Measurements from ENCODE around the gene TXNL4A. TPM values are rescaled to one million over a fixed set of nuclear protein-coding genes. Genes with fewer than 3 reads are reported as not detected.
A peak's percentile ranks its signal among the peaks of the same experiment; 100 is the strongest.

Gene TXNL4A
- total RNA-seq, 4 donors from 2014 or later: 4.1 to 36.8 (median 31.0) TPM

DNA sequence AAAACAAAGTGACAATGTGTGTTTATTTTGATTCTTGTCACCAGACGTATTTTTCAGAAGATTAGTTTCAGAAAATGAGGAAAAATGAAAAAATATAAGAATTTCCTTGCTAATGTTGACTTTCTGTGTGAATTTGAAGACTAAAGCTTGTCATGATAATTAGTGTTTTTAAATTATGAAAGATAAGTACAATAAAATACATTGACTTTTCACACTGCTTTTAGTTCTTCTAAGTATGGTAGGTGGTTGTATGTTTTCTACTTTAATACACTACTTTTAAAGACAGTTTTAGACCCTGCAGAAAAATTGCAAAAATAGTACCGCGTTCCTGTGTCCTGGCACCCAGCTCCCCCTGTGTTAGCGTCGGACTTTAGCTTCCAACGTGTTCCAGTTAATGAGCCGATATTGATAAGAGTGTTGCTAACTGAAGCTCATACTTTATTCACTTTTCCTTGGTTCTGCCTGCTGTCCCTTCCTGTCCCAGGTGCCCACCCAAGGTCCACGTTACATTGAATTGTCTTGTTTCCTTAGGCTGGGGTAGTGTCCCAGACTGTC lies 46.6 kb upstream of the TXNL4A start:
- TF ChIP-seq POLR2AphosphoS5 (IDR thresholded peaks at IDR 0.05): no peak
- no peak for TF ChIP-seq EP300 (IDR thresholded peaks at IDR 0.05; ENCODE audit: low read depth)
- TF ChIP-seq, protein P1, sequence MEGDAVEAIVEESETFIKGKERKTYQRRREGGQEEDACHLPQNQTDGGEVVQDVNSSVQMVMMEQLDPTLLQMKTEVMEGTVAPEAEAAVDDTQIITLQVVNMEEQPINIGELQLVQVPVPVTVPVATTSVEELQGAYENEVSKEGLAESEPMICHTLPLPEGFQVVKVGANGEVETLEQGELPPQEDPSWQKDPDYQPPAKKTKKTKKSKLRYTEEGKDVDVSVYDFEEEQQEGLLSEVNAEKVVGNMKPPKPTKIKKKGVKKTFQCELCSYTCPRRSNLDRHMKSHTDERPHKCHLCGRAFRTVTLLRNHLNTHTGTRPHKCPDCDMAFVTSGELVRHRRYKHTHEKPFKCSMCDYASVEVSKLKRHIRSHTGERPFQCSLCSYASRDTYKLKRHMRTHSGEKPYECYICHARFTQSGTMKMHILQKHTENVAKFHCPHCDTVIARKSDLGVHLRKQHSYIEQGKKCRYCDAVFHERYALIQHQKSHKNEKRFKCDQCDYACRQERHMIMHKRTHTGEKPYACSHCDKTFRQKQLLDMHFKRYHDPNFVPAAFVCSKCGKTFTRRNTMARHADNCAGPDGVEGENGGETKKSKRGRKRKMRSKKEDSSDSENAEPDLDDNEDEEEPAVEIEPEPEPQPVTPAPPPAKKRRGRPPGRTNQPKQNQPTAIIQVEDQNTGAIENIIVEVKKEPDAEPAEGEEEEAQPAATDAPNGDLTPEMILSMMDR (IDR thresholded peaks at IDR 0.05): peak in 1 of 5 experiments; percentile 5
- TF ChIP-seq POLR2A (IDR thresholded peaks at IDR 0.05): no peak
- Histone ChIP-seq H3K27me3 (no peaks in the 10 kb centered on the region), H3K4me3 (peak overlapping the region; percentile 65 to 79 (median 74)), H3K4me1 (peaks cover 8 to 12% (median 9%) of the 10 kb centered on the region in 4 donors), H3K9me3 (no peaks in the 10 kb centered on the region), H3K36me3 (no peaks in the 10 kb centered on the region), H3K27ac (peak overlapping the region; percentile 90 to 94 (median 92))
- in situ Hi-C loops (cut with MboI; ENCODE audit: low pct_ligation_motif_present in 1 of 4, low pct_unique_long_range_greater_than_20kb in 1 of 4, low sequenced_read_pairs in 3 of 4) (loop anchor here in 1 of 4 donors (5.0 to 10.0 kb wide), 2 partner anchors 67 to 80 kb away; partner anchors contain the start of gene SLC66A2), intact Hi-C loops (cut with DNase I; ENCODE audit: low total_unique reads) (loop anchor here (2.0 kb wide), 1 partner anchor 74 kb away; the partner anchor contains the start of gene ADNP2)
- 13 to 14% methylated on average over 7 to 8 of the region's 8 CpGs for WGBS, 2 donors (ENCODE audit: low coverage in 1 of 2)
- no peak for DNase-seq

DNA sequence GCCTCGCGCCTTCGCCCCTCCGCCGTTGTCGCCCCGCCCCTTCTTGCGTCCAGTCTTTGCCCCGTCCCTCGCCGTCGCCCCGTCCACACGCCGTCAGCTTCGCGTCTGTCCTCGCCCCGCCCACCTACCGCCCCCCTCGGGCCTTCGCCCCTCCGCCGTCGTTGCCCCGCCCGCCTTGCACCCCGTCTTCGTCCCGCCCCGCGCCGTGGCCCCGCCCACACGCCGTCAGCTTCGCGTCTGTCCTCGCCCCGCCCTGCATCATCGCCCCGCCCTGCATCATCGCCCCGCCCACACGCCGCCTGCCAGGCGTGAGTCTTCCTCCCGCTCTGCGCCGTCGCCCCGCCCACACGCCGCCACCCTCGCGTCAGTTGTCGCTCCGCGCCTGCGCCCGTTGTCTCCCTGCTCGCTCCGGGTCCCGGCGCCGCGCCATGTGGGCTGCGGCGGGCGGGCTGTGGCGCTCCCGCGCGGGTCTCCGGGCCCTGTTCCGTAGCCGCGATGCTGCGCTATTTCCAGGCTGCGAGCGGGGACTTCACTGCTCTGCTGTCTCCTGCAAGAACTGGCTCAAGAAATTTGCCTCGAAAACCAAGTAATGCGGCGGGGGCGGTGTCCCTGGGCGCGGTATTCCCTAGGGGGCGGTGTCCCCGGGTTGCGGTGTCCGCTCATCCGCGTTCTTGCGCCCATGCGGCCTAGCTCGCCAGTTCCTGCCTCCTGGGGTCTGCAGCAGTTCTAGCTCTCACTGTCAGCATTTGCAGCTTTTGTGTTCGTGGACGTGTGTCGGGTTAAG lies 45.9 kb upstream of the TXNL4A start, which contains the start of gene RBFA:
Gene RBFA, plus strand, starts transcription at position 367 of the 784 bp plus-strand sequence. Its CDS starts 62 bp downstream, at position 429.
- Histone ChIP-seq H3K27ac (peak within 1 kb of the TSS; percentile 90 to 94 (median 92)), H3K4me3 (peak within 1 kb of the TSS; percentile 73 to 88 (median 77)), H3K9me3 (no peaks in the 10 kb centered on the region), H3K36me3 (no peaks in the 10 kb centered on the region), H3K4me1 (peaks cover 8 to 12% (median 9%) of the 10 kb centered on the region in 4 donors), H3K27me3 (no peaks in the 10 kb centered on the region)
- TF ChIP-seq POLR2AphosphoS5 (IDR thresholded peaks at IDR 0.05) (peak; percentile 41 to 71 (median 64)), POLR2A (IDR thresholded peaks at IDR 0.05) (peak; percentile 51), EP300 (IDR thresholded peaks at IDR 0.05; ENCODE audit: low read depth) (no peak)
- TF ChIP-seq, protein P1 (IDR thresholded peaks at IDR 0.05): peak; percentile 39 to 77 (median 50)
- DNase-seq: peak; percentile 100
- intact Hi-C loops (cut with DNase I; ENCODE audit: low total_unique reads): loop anchor here (2.0 kb wide), 1 partner anchor 75 kb away; the partner anchor contains the start of gene ADNP2
- in situ Hi-C loops (cut with MboI; ENCODE audit: low pct_ligation_motif_present in 1 of 4, low pct_unique_long_range_greater_than_20kb in 1 of 4, low sequenced_read_pairs in 3 of 4): loop anchor here in 1 of 4 donors (10.0 kb wide), 1 partner anchor 79 kb away; the partner anchor contains the start of gene SLC66A2
- 0 to 1% methylated on average over 13 to 68 of the region's 99 CpGs for WGBS, 2 donors (ENCODE audit: low coverage in 1 of 2)

DNA sequence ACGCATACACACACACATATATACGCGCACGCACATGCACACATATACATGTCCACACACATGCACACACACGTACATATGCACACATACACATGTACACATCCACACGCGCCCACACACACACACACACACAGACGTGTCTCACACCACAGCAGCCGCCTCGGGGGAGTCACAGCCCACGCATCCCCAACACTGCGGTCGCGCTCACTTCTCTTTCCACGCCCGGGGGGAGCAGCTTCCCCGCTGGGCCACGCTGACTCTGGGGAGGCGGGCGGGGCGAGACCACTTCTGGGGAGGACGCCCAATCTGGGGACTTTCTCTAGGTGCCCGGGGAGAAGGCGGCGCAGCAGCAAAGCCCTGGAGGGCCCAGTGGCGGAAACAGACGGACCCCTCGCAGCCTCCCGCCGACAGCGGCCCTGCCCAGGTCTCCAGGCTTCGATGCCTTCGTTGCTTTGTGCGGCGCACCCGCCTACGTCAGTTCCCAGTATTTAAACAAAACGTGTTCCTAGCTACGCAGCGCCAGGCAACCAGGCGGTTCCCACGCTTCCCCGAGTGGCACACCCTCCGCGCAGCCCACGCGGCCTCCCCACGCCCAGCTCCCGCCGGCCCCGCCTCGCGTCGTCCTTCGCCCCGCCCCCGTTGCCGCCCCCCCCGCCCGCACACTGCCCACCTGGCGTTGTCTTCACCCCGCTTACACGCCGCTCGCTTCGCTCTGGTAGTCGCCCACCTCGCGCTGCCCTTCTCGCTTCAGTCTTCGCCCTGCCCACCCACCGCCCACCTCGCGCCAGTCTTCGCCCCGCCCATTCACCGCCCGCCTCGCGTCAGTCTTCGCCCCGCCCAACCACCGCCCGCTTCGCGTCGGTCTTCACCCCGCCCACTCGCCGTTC lies 45.1 kb upstream of the TXNL4A start:
- TF ChIP-seq EP300 (IDR thresholded peaks at IDR 0.05; ENCODE audit: low read depth) (peak; percentile 23), POLR2A (IDR thresholded peaks at IDR 0.05) (peak; percentile 62), POLR2AphosphoS5 (IDR thresholded peaks at IDR 0.05) (peak; percentile 47 to 62 (median 50))
- TF ChIP-seq, protein P1 (IDR thresholded peaks at IDR 0.05): no peak
- intact Hi-C loops (cut with DNase I; ENCODE audit: low total_unique reads) (loop anchor here (2.0 kb wide), 2 partner anchors 75 to 83 kb away; partner anchors contain the start of genes ADNP2 and SLC66A2), in situ Hi-C loops (cut with MboI; ENCODE audit: low pct_ligation_motif_present in 1 of 4, low pct_unique_long_range_greater_than_20kb in 1 of 4, low sequenced_read_pairs in 3 of 4) (loop anchor here in 1 of 4 donors (10.0 kb wide), 1 partner anchor 79 kb away; the partner anchor contains the start of gene SLC66A2)
- DNase-seq: no peak
- no peaks in the 10 kb centered on the region for H3K36me3 ChIP-seq
- H3K4me3 ChIP-seq: peak overlapping the region; percentile 73 to 88 (median 77)
- H3K27ac ChIP-seq: peak overlapping the region; percentile 90 to 94 (median 92)
- peaks cover 8 to 12% (median 9%) of the 10 kb centered on the region in 4 donors for H3K4me1 ChIP-seq
- 8 to 20% methylated on average over 3 to 71 of the region's 90 CpGs for WGBS, 2 donors (ENCODE audit: low coverage in 1 of 2)
- H3K9me3 ChIP-seq: no peaks in the 10 kb centered on the region
- no peaks in the 10 kb centered on the region for H3K27me3 ChIP-seq
